Kidney tubule cell (primary cell): ENCODE data around the gene NR4A1.

Experiments used
- DNase-seq: peaks from one replicate; pipeline ENCODE4 v3.0.0-alpha.2; 2018; ENCODE audit warnings: low spot score

The NR4A1 gene

GRCh38 chr12:52041695-52042123 is 9.5 kb upstream of the NR4A1 start:
- no peak for DNase-seq

- no peak for DNase-seq
These were observed 8.4 kb upstream of the NR4A1 start for GRCh38 chr12:52042706-52043385.

DNA sequence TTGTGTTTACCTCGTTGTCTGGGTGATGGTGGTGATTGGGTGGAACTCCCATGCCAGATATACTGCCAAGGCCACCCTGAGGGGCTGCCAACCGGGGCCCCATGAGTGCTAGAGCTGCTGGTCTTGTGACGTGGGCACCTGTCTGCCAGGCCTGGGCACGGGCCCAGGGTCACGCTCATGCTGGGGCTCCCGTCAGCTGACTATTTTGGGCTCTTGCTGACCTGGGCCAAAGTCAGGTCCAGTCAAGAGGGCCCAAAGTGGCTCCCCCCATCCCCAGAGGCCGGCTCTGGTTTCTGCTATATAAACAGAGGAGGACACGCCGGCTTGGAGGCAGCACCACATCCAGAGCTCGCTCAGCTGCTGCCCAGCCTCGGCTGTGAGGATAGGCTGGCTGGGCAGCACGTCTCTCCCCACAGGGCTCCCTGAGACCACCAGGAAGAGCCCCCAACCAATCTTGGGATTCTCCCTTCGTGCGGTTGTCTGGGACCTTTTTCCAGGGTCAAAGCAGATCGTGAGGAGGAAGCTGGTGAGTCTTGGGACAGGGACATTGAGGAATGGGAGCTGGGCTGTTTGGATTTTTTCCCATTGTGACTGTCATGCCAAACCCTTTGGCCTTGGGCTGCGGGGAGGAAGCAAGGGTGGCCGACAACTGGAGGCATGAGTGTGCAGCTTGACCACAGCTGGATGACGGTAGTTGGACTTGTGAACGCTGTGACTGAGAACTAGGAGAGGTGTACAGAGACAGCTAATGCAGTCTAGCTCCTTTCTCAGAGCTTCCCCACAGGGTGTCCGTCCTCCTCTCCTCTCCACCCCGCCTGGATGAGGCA is 7.6 kb upstream of the NR4A1 start:
- DNase-seq = no peak

- DNase-seq = no peak
These were observed 6.8 kb upstream of the NR4A1 start for GRCh38 chr12:52044292-52044983.

- no peak for DNase-seq
These were observed 5.4 kb upstream of the NR4A1 start for GRCh38 chr12:52045794-52046199.

DNA sequence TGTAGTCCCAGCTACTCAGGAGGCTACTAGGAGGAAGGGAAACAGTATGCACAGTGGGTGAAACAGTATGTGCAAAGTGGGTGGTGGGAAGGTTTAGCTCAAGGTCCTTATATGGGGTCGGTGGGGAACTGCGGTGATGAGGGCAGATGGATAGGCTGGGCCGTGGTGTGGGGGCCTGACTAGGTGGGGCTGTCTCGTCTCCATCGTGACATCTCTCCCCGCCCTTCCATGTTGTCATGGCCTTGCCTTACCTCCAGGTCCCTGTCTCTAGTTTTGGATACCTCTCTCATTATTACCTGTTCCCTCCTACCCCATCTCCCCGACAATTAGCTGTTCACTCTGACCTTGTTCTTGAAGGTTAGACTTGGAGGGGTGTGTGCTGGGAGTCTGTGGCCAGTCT is 4.4 kb upstream of the NR4A1 start:
- no peak for DNase-seq

GRCh38 chr12:52049286-52049685 is 2.0 kb upstream of the NR4A1 start:
- DNase-seq = no peak

DNA sequence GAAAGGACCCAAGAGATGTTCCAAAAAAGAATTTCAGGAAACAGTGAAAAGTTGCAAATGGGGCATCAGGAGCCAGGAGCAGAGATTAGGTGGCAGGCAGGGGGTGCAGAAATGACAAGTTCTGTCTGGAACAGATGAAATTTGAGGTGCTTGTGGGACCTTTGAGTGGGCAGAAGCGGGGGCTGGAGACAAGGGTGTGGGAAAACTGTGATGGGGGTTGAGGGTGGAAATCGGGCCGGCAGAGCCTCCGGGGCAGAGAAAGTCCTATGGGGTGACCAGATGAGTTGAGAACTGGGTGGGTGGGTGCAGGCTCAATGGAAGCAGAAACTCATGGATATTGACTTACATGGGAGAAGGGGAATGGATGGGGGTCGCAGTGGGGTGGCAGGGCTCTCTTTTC is 1.6 kb upstream of the NR4A1 start:
- DNase-seq = no peak

DNA sequence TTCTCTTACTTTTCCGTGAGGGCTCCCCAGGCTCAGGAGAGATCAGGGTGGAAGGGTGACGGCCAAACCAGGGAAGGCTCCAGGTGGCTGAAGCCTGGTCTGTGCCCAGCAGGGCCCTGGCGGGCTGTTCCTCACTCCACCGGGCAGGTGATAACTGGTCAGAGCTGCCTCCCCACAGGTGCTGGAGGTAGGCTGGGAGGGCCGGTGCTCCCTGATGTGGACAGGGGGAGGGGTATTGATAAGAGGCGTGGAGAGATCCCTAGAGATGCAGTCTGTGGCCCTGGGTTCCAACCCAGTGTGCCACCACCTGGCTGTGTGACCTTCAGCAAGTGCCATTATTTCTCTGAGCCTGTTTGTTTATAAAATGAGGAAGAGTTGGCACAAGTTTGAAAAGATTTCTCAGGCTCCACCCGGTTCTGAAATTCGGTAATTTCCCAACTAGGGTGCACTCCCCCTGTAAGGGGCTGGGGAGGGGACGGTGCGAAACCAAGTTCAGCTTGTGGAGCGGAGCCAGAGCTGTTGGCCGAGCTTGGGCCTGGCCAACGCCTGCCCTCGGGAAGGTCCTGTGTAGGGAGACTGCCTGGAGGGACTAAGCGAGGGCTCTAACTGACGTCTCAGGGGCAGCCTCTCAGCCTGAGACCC is 1.0 kb upstream of the NR4A1 start:
- DNase-seq = peak; percentile 11

GRCh38 chr12:52052468-52053186 is 1.4 kb downstream of the NR4A1 start:
- peak; percentile 50 for DNase-seq

- DNase-seq = no peak
These were observed 2.4 kb downstream of the NR4A1 start for GRCh38 chr12:52053536-52054209.

GRCh38 chr12:52054231-52054832 is 3.1 kb downstream of the NR4A1 start:
- no peak for DNase-seq

GRCh38 chr12:52054833-52055730 is 3.8 kb downstream of the NR4A1 start:
- no peak for DNase-seq

DNA sequence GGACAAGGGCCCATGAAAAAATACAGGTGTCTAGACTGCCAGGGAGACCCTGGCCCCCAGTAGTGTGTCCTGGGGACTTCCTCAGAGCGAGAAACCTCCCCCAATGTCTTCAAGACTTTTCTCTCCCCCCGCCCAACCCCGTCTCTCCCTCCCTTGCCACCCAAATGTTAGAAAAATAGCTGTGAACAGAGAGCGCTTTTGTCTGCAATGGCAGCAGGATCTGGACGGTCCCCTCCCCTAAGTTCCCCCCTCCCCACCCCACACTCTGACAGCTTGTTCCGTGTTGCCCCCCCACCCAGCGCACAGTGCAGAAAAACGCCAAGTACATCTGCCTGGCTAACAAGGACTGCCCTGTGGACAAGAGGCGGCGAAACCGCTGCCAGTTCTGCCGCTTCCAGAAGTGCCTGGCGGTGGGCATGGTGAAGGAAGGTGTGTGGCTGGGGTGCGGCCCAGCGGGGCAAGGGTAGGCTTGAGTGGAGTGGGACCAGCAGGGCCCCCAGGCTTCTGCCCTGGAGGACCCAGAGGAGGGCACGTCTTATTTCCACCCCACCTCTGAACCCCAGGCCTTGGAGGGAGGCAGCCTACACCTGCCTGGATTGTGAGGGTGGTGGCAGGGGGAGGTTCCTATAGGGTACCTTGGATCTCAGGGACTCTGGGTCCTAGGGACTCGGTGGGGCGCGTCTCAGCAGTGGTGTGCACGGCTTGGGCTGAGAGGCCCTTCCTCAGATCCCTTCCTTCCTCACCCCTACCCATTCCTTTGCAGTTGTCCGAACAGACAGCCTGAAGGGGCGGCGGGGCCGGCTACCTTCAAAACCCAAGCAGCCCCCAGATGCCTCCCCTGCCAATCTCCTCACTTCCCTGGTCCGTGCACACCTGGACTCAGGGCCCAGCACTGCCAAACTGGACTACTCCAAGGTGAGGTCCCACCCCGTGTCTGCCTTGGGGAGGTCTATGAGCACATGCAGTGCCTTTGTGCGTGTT is 4.8 kb downstream of the NR4A1 start:
- no peak for DNase-seq

DNA sequence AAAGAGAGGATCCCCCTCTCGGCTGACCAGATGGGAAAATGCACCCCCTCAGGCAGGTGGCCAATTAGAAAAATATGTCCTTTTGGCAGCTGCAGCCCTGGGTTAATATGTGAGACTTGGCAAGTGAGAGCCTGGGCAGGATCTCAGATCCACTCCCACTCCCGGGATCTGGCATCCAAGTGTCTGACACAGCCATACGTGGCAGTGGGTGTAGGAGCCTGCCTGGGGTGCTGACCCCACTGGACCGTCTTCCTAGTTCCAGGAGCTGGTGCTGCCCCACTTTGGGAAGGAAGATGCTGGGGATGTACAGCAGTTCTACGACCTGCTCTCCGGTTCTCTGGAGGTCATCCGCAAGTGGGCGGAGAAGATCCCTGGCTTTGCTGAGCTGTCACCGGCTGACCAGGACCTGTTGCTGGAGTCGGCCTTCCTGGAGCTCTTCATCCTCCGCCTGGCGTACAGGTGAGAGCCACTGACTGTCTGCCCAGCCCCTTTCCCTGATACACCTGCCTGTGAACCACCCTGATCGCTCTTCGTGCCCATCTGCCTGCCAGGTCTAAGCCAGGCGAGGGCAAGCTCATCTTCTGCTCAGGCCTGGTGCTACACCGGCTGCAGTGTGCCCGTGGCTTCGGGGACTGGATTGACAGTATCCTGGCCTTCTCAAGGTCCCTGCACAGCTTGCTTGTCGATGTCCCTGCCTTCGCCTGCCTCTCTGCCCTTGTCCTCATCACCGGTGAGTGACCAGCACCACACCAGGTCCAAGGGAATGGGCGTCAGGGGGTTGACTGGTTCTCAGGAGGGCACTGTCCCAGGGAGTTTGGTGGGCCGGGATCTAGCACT is 5.8 kb downstream of the NR4A1 start:
- DNase-seq = no peak

DNA sequence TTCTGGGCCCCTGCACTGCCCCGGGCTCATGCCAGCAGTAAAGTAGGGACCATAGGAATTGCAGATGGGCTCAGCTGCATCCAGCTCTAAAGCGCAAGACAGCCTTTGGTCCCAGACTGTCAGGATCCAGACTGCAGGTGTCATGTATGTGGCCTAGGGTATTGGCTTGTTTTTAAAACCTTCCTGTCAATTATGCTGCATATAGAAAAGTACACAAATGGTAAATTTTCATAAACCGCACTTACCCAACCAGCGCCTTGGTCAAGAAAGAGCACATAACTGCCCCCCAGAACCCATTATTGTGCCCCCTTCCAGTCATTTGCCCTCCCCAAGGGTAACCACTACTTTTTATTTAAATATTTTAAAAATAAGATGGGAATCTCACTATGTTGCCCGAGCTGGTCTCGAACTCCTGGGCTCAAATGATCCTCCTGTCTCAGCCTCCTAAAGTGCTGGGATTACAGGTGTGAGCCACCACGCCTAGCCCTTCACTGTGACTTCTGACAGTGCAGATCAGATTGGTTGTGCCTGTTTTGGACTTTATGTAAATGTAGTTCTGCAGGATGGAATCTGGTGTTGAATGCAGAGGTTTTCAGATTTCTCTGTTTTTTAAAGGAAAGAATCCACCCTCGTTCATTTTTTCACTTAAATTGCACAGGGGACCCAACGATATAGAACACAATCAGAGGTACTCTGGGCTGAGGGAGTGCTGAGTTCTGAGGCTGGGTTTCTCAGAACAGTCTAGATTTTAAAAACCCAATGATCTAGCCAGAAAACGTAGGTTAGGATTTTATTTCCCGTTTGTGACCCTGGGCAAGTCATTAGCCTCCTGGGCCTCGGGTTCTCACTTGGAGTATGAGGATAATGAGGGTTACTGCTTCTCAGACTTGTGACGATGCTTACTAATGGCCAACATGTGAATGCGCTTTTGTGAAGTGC is 6.7 kb downstream of the NR4A1 start:
- no peak for DNase-seq
